Lower leg skin (tissue), 4 donors: Measurements from ENCODE around the gene TCF7L1. TPM values are rescaled to one million over a fixed set of nuclear protein-coding genes. Genes with fewer than 3 reads are reported as not detected.

Experiments used
- DNase-seq, 2 donors: peaks; one replicate each; pipeline ENCODE4 v3.0.0-alpha.2; 2019; ENCODE audit warnings: low spot score in 2 of 2
- H3K4me3 ChIP-seq: fragments of 200-600 bp; sonication (generic); 2 replicates; pipeline ENCODE4 v1.5.1; 2017; ENCODE audit warnings: mild to moderate bottlenecking, low read depth; ENCODE audit not compliant: poor library complexity, severe bottlenecking
- CTCF ChIP-seq, 3 donors: fragments of 450-650 bp; IDR thresholded peaks; one replicate each; pipeline ENCODE4 v1.5.1; 2016; ENCODE audit warnings: antibody characterized with exemption in 3 of 3, mild to moderate bottlenecking in 3 of 3, moderate library complexity in 2 of 3
- POLR2A ChIP-seq, 2 donors: fragments of 450-650 bp; IDR thresholded peaks; one replicate each; pipeline ENCODE4 v1.6.1; 2016 to 2017; ENCODE audit warnings: antibody characterized with exemption in 2 of 2, mild to moderate bottlenecking in 1 of 2, moderate library complexity in 1 of 2
- WGBS, 2 donors: methylation state at CpG; one replicate each; pipeline ENCODE4 v1.1.5; 2018; 5-methylcytosine and 5-hydroxymethylcytosine counted together
- intact Hi-C: fragments of 100-400 bp; cut with DNase I; formaldehyde crosslinking; loops from one replicate; pipeline ENCODE4 v1.15.0; 2023; ENCODE audit warnings: low total_unique reads
- total RNA-seq, 4 donors: library from RNA; depleted of rRNA; stranded (reverse); fragments of >200 nt; gene quantifications; one replicate each; pipeline ENCODE4 v1.1.0, GENCODE V29; 2016

The TCF7L1 gene
- total RNA-seq, 4 donors from 2014 or later, result 0.67 to 4.8 (median 1.9) TPM

GRCh38 chr2:85291425-85292023 is 158.3 kb downstream of the TCF7L1 start:
- TF ChIP-seq POLR2A (IDR thresholded peaks at IDR 0.05) (no peak), CTCF (IDR thresholded peaks at IDR 0.05) (no peak)
- no peak overlapping the region for H3K4me3 ChIP-seq
- DNase-seq, result no peak
- 71 to 73% methylated on average over 4 of the region's 4 CpGs for WGBS, 2 donors
- intact Hi-C loops, result no loop called here

GRCh38 chr2:85302121-85302520 is 168.9 kb downstream of the TCF7L1 start:
- TF ChIP-seq CTCF (IDR thresholded peaks at IDR 0.05) (no peak), POLR2A (IDR thresholded peaks at IDR 0.05) (no peak)
- intact Hi-C loops, result no loop called here
- DNase-seq, result no peak
- H3K4me3 ChIP-seq, result no peak overlapping the region
- WGBS, 2 donors, result 84 to 85% methylated on average over 6 of the region's 6 CpGs

- WGBS, 2 donors, result 92 to 93% methylated on average over 28 of the region's 28 CpGs
- DNase-seq, result no peak
- intact Hi-C loops, result no loop called here
- no peak overlapping the region for H3K4me3 ChIP-seq
- TF ChIP-seq POLR2A (IDR thresholded peaks at IDR 0.05) (no peak), CTCF (IDR thresholded peaks at IDR 0.05) (no peak)
Measured at GRCh38 chr2:85303780-85304531, 170.8 kb downstream of the TCF7L1 start.

- intact Hi-C loops, result no loop called here
- peak in 1 of 2 donors; percentile 39 for DNase-seq
- H3K4me3 ChIP-seq, result no peak overlapping the region
- WGBS, 2 donors, result 86 to 87% methylated on average over 9 of the region's 9 CpGs
- no peak for TF ChIP-seq CTCF (IDR thresholded peaks at IDR 0.05)
Measured at GRCh38 chr2:85307527-85307897, 174.3 kb downstream of the TCF7L1 start.

DNA sequence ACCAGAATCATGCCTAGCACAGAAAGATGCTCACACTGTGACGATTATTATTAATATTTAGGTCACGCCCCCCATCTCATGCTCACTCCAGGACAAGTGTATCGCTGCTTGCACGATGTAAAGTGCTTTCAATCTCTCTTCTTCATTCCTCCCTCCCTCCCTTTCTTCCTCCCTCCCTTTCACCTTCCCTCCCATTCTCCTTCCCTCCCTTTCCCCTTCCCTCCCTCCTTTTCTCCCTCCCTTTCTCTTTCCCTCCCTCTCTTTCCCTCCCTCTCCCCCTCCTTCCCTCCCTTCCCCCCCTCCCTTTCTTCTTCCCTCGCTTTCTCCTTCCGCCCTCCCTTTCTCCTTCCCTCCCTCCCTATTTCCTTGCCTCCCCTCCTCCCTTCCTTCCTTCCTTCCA is 175.0 kb downstream of the TCF7L1 start:
- DNase-seq, result no peak
- no peak overlapping the region for H3K4me3 ChIP-seq
- WGBS, 2 donors, result 78 to 87% methylated on average over 6 of the region's 6 CpGs
- intact Hi-C loops, result no loop called here
- TF ChIP-seq POLR2A (IDR thresholded peaks at IDR 0.05), result no peak
- no peak for TF ChIP-seq CTCF (IDR thresholded peaks at IDR 0.05)
